Gastrocnemius medialis (tissue), 4 donors: ENCODE data around the gene TMCC1. TPM values are rescaled to one million over a fixed set of nuclear protein-coding genes. Genes with fewer than 3 reads are reported as not detected.
A peak's percentile ranks its signal among the peaks of the same experiment; 100 is the strongest.

Experiments
- ATAC-seq, 2 donors: fragments of 150-250 bp; one replicate each; pipeline ENCODE4 v1.9.1; 2016
- DNase-seq, 2 donors: peaks; one replicate each; pipeline ENCODE4 v3.0.0-alpha.2; 2019
- H3K27ac ChIP-seq, 4 donors: fragments of 200-600 bp; sonication (generic); 1 replicate in 1 of 4; 2 replicates in 3 of 4; pipeline ENCODE4 v1.5.1; 2016 to 2018; ENCODE audit warnings: mild to moderate bottlenecking in 2 of 4, moderate library complexity in 1 of 4
- H3K27me3 ChIP-seq, 3 donors: fragments of 200-600 bp; sonication (generic) in 2 of 3; 1 replicate in 1 of 3; 2 replicates in 2 of 3; pipeline versions ENCODE4 v1.5.1 to v1.6.0; 2016 to 2019; ENCODE audit warnings: mild to moderate bottlenecking in 1 of 3, moderate library complexity in 1 of 3
- H3K36me3 ChIP-seq, 2 donors: fragments of 200-600 bp; sonication (generic) in 1 of 2; one replicate each; pipeline ENCODE4 v1.5.1; 2017 to 2018
- H3K4me1 ChIP-seq, 2 donors: fragments of 200-600 bp; sonication (generic) in 1 of 2; one replicate each; pipeline ENCODE4 v1.5.1; 2016 to 2017; ENCODE audit warnings: mild to moderate bottlenecking in 2 of 2
- H3K4me3 ChIP-seq, 4 donors: fragments of 200-600 bp; sonication (generic) in 3 of 4; 1 replicate in 1 of 4; 2 replicates in 3 of 4; pipeline ENCODE4 v1.5.1; 2016 to 2019; ENCODE audit warnings: mild to moderate bottlenecking in 2 of 4
- H3K9me3 ChIP-seq, 3 donors: fragments of 200-600 bp; sonication (generic) in 2 of 3; 1 replicate in 1 of 3; 2 replicates in 2 of 3; pipeline ENCODE4 v1.5.1; 2016 to 2019
- CTCF ChIP-seq, 5 experiments: fragments of 450-650 bp in 3 of 5; fragments of 200-600 bp in 2 of 5; sonication (generic) in 2 of 5; IDR thresholded peaks in 4 of 5; conservative IDR thresholded peaks in 1 of 5; 1 replicate in 4 of 5; 2 replicates in 1 of 5; pipeline ENCODE4 v1.5.1; 2016 to 2019; ENCODE audit warnings: antibody characterized with exemption in 5 of 5, mild to moderate bottlenecking in 3 of 5, moderate library complexity in 3 of 5
- POLR2A ChIP-seq, 2 donors: fragments of 450-650 bp; IDR thresholded peaks; one replicate each; pipeline ENCODE4 v1.6.1; 2017; ENCODE audit warnings: antibody characterized with exemption in 2 of 2, mild to moderate bottlenecking in 2 of 2, moderate library complexity in 2 of 2
- in situ Hi-C, 4 donors: fragments of 200-750 bp; cut with MboI; loops; one replicate each; pipeline versions ENCODE4 v1.15.0 to v1.8.0; 2017; ENCODE audit warnings: low sequenced_read_pairs in 4 of 4
- intact Hi-C: fragments of 100-400 bp; cut with DNase I; formaldehyde crosslinking; loops from one replicate; pipeline ENCODE4 v1.15.1; 2023; ENCODE audit warnings: low total_unique reads
- total RNA-seq, 4 donors: library from RNA; depleted of rRNA; stranded (reverse); fragments of >200 nt; gene quantifications; one replicate each; pipeline versions ENCODE4 v1.1.0 to v1.2.3, GENCODE V29; 2016

TMCC1 gene
- total RNA-seq, 4 donors from 2014 or later: 18.8 to 24.7 (median 20.2) TPM

GRCh38 chr3:129624347-129625071, 269.0 kb downstream of the TMCC1 start:
- Histone ChIP-seq H3K36me3 (no peaks in the 10 kb centered on the region), H3K27me3 (no peaks in the 10 kb centered on the region), H3K27ac (peak overlapping the region in 3 of 4 donors; percentile 95 to 99 (median 96)), H3K4me1 (peaks cover 41 to 49% of the 10 kb centered on the region in 2 donors), H3K9me3 (no peaks in the 10 kb centered on the region), H3K4me3 (no peak overlapping the region)
- in situ Hi-C loops: loop anchor here in 1 of 4 donors (10.0 kb wide), 1 partner anchor 130 kb away; no protein-coding TSS in a partner anchor
- DNase-seq: no peak
- TF ChIP-seq POLR2A (IDR thresholded peaks at IDR 0.05): no peak
- TF ChIP-seq CTCF (IDR thresholded peaks at IDR 0.05 in 4 of 5, conservative IDR thresholded peaks at IDR 0.05 in 1 of 5): no peak
- no peak for ATAC-seq
- intact Hi-C loops: loop anchor here (5.0 kb wide), 1 partner anchor 132 kb away; no protein-coding TSS in a partner anchor

- ATAC-seq (no peak), DNase-seq (peak in 1 of 2 donors; percentile 35)
- Histone ChIP-seq H3K27me3 (no peaks in the 10 kb centered on the region), H3K27ac (peak overlapping the region; percentile 67 to 99 (median 96)), H3K4me3 (no peak overlapping the region), H3K9me3 (no peaks in the 10 kb centered on the region), H3K4me1 (peaks cover 45 to 56% of the 10 kb centered on the region in 2 donors), H3K36me3 (no peaks in the 10 kb centered on the region)
- TF ChIP-seq CTCF (IDR thresholded peaks at IDR 0.05 in 4 of 5, conservative IDR thresholded peaks at IDR 0.05 in 1 of 5): no peak
- TF ChIP-seq POLR2A (IDR thresholded peaks at IDR 0.05): no peak
- intact Hi-C loops: no loop called here
- in situ Hi-C loops: loop anchor here in 1 of 4 donors (10.0 kb wide), 1 partner anchor 129 kb away; no protein-coding TSS in a partner anchor
Measured at GRCh38 chr3:129623447-129624118, 269.9 kb downstream of the TMCC1 start.

GRCh38 chr3:129622933-129623332, 270.6 kb downstream of the TMCC1 start:
- H3K27ac ChIP-seq: peak overlapping the region; percentile 67 to 99 (median 96)
- intact Hi-C loops: no loop called here
- H3K36me3 ChIP-seq: no peaks in the 10 kb centered on the region

More at GRCh38 chr3:129622933-129623332, 270.6 kb downstream of the TMCC1 start:
- Histone ChIP-seq H3K27me3 (no peaks in the 10 kb centered on the region), H3K4me3 (no peak overlapping the region), H3K9me3 (no peaks in the 10 kb centered on the region), H3K4me1 (peaks cover 45 to 56% of the 10 kb centered on the region in 2 donors)
- DNase-seq (no peak), ATAC-seq (no peak)
- in situ Hi-C loops: loop anchor here in 1 of 4 donors (10.0 kb wide), 1 partner anchor 128 kb away; no protein-coding TSS in a partner anchor
- no peak for TF ChIP-seq CTCF (IDR thresholded peaks at IDR 0.05 in 4 of 5, conservative IDR thresholded peaks at IDR 0.05 in 1 of 5)
- no peak for TF ChIP-seq POLR2A (IDR thresholded peaks at IDR 0.05)
